Transverse colon (tissue), 4 donors: ENCODE measurements around the gene MRPS10. TPM values are rescaled to one million over a fixed set of nuclear protein-coding genes. Genes with fewer than 3 reads are reported as not detected.

Experiments used
- DNase-seq: peaks from one replicate; pipeline ENCODE4 v3.0.0-alpha.2; 2019
- H3K27ac ChIP-seq, 4 donors: fragments of 200-600 bp; sonication (generic); 2 replicates each; pipeline ENCODE4 v1.5.1; 2016 to 2018; ENCODE audit warnings: inconsistent platforms in 4 of 4
- H3K27me3 ChIP-seq: fragments of 200-600 bp; sonication (generic); 2 replicates; pipeline ENCODE4 v1.5.1; 2017; ENCODE audit warnings: inconsistent platforms
- H3K36me3 ChIP-seq, 4 donors: fragments of 200-600 bp; sonication (generic); 2 replicates each; pipeline ENCODE4 v1.5.1; 2017 to 2019; ENCODE audit warnings: inconsistent platforms in 4 of 4
- H3K4me1 ChIP-seq, 4 donors: fragments of 200-600 bp; sonication (generic); 2 replicates each; pipeline ENCODE4 v1.5.1; 2017 to 2020; ENCODE audit warnings: inconsistent platforms in 4 of 4
- H3K4me3 ChIP-seq, 4 donors: fragments of 200-600 bp; sonication (generic); 1 replicate in 1 of 4; 2 replicates in 3 of 4; pipeline versions ENCODE4 v1.5.1 to v1.6.1; 2017 to 2019; ENCODE audit warnings: inconsistent platforms in 4 of 4
- H3K9me3 ChIP-seq, 2 donors: fragments of 200-600 bp; sonication (generic); 2 replicates each; pipeline ENCODE4 v1.5.1; 2017 to 2019; ENCODE audit warnings: inconsistent platforms in 2 of 2
- EP300 ChIP-seq: sonication (generic); formaldehyde crosslinking; IDR thresholded peaks from one replicate; pipeline ENCODE4 v1.6.1; 2017; ENCODE audit warnings: antibody characterized with exemption, low read depth
- POLR2A ChIP-seq: fragments of 450-650 bp; IDR thresholded peaks from one replicate; pipeline ENCODE4 v1.6.1; 2016; ENCODE audit warnings: antibody characterized with exemption, mild to moderate bottlenecking, moderate library complexity
- POLR2AphosphoS5 ChIP-seq, 3 donors: sonication (generic); formaldehyde crosslinking; IDR thresholded peaks; one replicate each; pipeline ENCODE4 v1.6.1; 2016; ENCODE audit warnings: antibody characterized with exemption in 3 of 3
- WGBS, 2 donors: methylation state at CpG; one replicate each; pipeline ENCODE4 v1.1.5; 2018; ENCODE audit warnings: low coverage in 1 of 2; 5-methylcytosine and 5-hydroxymethylcytosine counted together
- in situ Hi-C, 4 donors: fragments of 200-750 bp; cut with MboI; loops; one replicate each; pipeline versions ENCODE4 v1.15.0 to v1.15.1; 2017; ENCODE audit warnings: low sequenced_read_pairs in 3 of 4, low pct_ligation_motif_present in 1 of 4, low pct_unique_long_range_greater_than_20kb in 1 of 4
- intact Hi-C: fragments of 100-400 bp; cut with DNase I; formaldehyde crosslinking; loops from one replicate; pipeline ENCODE4 v1.15.1; 2023; ENCODE audit warnings: low total_unique reads
- total RNA-seq, 4 donors: library from RNA; depleted of rRNA; stranded (reverse); fragments of >200 nt; gene quantifications; one replicate each; pipeline ENCODE4 v1.1.0, GENCODE V29; 2016
- TF ChIP-seq, protein P1 (sequence below), 5 experiments: fragments of 200-600 bp in 3 of 5; fragments of 450-650 bp in 2 of 5; sonication (generic) in 3 of 5; IDR thresholded peaks; 1 replicate in 2 of 5; 2 replicates in 3 of 5; pipeline ENCODE4 v1.5.1; 2016 to 2017; ENCODE audit warnings: antibody characterized with exemption in 5 of 5, inconsistent platforms in 3 of 5, mild to moderate bottlenecking in 2 of 5, moderate library complexity in 1 of 5

The MRPS10 gene
- total RNA-seq = 10 to 100 TPM; 23.6 to 75.4 (median 24.6) TPM

DNA sequence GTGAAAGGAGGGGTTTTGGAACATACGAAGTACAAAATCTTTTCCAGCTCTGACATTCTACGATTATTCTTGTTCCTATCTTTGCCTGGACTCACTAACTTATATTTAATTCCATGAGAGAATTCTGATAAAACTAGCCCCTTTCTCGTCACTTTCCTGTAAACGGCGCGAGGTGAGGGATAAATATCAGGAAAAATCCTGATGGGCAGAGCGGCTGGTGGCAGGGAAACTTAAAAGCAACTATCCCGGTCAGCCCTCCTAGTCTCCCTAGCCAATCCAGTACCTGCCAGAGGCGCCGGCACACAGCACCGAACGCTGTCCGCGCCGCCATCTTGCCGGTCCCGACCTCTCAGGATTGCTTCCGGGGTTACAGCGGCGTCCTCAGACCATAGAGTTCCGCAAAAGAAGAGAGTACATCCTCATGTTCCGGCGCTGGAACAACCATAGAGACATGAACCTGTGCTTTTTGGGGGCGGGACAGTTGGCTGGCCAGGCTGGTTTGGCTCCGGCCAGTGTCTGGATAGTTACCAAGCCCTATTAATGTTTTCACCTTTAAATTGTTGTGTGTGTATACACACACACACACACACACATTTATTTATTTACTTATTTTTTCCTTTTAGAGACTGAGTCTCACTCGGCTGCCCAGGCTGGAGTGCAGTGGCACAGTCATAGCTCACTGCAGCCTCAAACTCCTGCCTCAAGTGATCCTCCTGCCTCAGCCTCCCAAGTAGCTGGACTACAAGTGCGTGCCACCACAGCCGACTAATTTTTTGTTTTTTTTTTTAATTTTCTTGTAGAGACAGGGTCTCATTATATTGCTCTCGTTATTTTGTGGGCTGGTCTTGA lies at the start of gene MRPS10:
Gene MRPS10 (minus strand): TSS at position 343 of the 849 bp plus-strand sequence. CDS start 12 bp downstream, at position 331.
- Histone ChIP-seq H3K4me3 (peak within 1 kb of the TSS; percentile 32 to 93 (median 66)), H3K36me3 (peaks cover 0 to 15% (median 7%) of the 10 kb centered on the region in 4 donors), H3K9me3 (no peaks in the 10 kb centered on the region), H3K27ac (peak within 1 kb of the TSS; percentile 78 to 91 (median 85)), H3K27me3 (no peaks in the 10 kb centered on the region), H3K4me1 (peaks cover 5 to 26% (median 9%) of the 10 kb centered on the region in 4 donors)
- in situ Hi-C loops (loop anchor here in 2 of 4 donors (25.0 kb wide), 2 partner anchors 280 to 305 kb away; partner anchors contain the start of genes BYSL (in 1 of the 2), CCND3 (in 1 of the 2) and MED20 (in 1 of the 2)), intact Hi-C loops (no loop called here)
- TF ChIP-seq POLR2AphosphoS5 (IDR thresholded peaks at IDR 0.05) = peak; percentile 77 to 94 (median 93)
- TF ChIP-seq, protein P1, sequence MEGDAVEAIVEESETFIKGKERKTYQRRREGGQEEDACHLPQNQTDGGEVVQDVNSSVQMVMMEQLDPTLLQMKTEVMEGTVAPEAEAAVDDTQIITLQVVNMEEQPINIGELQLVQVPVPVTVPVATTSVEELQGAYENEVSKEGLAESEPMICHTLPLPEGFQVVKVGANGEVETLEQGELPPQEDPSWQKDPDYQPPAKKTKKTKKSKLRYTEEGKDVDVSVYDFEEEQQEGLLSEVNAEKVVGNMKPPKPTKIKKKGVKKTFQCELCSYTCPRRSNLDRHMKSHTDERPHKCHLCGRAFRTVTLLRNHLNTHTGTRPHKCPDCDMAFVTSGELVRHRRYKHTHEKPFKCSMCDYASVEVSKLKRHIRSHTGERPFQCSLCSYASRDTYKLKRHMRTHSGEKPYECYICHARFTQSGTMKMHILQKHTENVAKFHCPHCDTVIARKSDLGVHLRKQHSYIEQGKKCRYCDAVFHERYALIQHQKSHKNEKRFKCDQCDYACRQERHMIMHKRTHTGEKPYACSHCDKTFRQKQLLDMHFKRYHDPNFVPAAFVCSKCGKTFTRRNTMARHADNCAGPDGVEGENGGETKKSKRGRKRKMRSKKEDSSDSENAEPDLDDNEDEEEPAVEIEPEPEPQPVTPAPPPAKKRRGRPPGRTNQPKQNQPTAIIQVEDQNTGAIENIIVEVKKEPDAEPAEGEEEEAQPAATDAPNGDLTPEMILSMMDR (IDR thresholded peaks at IDR 0.05) = no peak
- peak; percentile 83 for TF ChIP-seq POLR2A
- 10 to 22% methylated on average over 10 to 29 of the region's 29 CpGs for WGBS, 2 donors
- peak; percentile 93 for DNase-seq

DNA sequence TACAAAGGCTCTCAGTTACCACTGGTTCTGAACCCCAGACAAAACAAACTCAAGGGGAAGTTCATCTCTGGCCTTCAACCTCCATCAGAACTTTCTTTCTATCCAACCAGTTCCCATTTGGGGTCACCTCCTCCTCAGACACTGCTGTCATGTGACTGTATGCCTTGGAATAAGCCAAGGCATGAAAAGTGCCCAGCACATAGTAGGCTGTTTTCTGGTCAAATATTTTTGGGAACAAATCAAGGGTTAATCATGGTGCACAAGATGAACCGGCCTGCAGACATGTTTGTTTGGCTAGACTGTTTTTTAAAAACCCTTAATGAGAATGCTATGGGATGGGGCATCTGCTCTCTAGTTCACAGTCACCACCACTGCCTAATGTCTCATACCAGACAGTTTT lies 48.9 kb upstream of the MRPS10 start:
- H3K27me3 ChIP-seq = no peaks in the 10 kb centered on the region
- peaks cover 0 to 4% (median 0%) of the 10 kb centered on the region in 4 donors for H3K4me1 ChIP-seq
- WGBS, 2 donors = 74% methylated on average over 1 of the region's 1 CpG; no CpG with 5 or more reads in 1 of the 2 donors
- no peaks in the 10 kb centered on the region for H3K36me3 ChIP-seq
- H3K27ac ChIP-seq = no peak overlapping the region
- no peak overlapping the region for H3K4me3 ChIP-seq
- H3K9me3 ChIP-seq = no peaks in the 10 kb centered on the region
- intact Hi-C loops = no loop called here
- TF ChIP-seq, protein P1 (IDR thresholded peaks at IDR 0.05) = no peak
- TF ChIP-seq EP300 (no peak), POLR2A (no peak), POLR2AphosphoS5 (IDR thresholded peaks at IDR 0.05) (no peak)
- in situ Hi-C loops = loop anchor here (25.0 kb wide), 1 partner anchor 271 kb away; no protein-coding TSS in a partner anchor
- no peak for DNase-seq

DNA sequence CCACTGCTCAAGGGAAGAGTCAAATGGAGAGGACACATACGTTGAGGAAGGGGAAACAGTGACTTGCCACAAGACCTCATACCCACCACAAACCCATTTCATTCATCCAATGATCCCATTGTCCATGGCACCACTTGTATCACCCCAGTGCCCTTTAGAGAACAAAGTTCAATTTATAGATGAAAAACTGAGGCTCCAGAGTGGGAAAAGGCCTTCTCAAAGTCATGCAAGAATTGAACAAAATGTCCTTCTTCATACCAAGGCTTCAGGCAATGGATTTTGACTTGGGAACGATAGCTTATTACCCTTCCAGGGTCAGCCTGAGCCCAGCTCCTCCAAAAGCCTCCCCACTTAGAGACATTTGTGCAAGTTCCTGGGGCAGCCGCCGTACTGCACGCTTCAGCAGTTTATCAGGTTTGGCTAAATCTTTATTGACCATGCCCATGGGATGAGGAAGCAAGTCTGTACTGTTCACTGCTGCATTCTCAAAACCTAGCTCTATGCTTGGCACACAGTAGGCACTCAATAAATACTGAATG lies 47.3 kb upstream of the MRPS10 start:
- Histone ChIP-seq H3K4me1 (peaks cover 0 to 18% (median 3%) of the 10 kb centered on the region in 4 donors), H3K27me3 (no peaks in the 10 kb centered on the region), H3K36me3 (no peaks in the 10 kb centered on the region), H3K4me3 (no peak overlapping the region), H3K27ac (no peak overlapping the region), H3K9me3 (no peaks in the 10 kb centered on the region)
- intact Hi-C loops = loop anchor here (5.0 kb wide), 1 partner anchor 267 kb away; no protein-coding TSS in a partner anchor
- in situ Hi-C loops = loop anchor here (25.0 kb wide), 1 partner anchor 272 kb away; no protein-coding TSS in a partner anchor
- WGBS, 2 donors = 67 to 82% methylated on average over 1 to 5 of the region's 5 CpGs
- no peak for DNase-seq
- no peak for TF ChIP-seq POLR2AphosphoS5 (IDR thresholded peaks at IDR 0.05)
- no peak for TF ChIP-seq POLR2A
- TF ChIP-seq, protein P1 (IDR thresholded peaks at IDR 0.05) = no peak
